HG03521 (cell line): ENCODE data around the gene ADAMTS18.
"Not testable (repeated sequence)": the region's sequence is repeated elsewhere in the genome, so short reads cannot be mapped to it uniquely, and the experiment has no call there.

Experiments
- ATAC-seq: cut with Tn5 transposase; IDR thresholded peaks from one replicate; pipeline ENCODE4 v1.9.1; 2021; ENCODE audit warnings: mild to moderate bottlenecking, moderate library complexity; ENCODE audit not compliant: unreplicated experiment

Gene ADAMTS18, protein sequence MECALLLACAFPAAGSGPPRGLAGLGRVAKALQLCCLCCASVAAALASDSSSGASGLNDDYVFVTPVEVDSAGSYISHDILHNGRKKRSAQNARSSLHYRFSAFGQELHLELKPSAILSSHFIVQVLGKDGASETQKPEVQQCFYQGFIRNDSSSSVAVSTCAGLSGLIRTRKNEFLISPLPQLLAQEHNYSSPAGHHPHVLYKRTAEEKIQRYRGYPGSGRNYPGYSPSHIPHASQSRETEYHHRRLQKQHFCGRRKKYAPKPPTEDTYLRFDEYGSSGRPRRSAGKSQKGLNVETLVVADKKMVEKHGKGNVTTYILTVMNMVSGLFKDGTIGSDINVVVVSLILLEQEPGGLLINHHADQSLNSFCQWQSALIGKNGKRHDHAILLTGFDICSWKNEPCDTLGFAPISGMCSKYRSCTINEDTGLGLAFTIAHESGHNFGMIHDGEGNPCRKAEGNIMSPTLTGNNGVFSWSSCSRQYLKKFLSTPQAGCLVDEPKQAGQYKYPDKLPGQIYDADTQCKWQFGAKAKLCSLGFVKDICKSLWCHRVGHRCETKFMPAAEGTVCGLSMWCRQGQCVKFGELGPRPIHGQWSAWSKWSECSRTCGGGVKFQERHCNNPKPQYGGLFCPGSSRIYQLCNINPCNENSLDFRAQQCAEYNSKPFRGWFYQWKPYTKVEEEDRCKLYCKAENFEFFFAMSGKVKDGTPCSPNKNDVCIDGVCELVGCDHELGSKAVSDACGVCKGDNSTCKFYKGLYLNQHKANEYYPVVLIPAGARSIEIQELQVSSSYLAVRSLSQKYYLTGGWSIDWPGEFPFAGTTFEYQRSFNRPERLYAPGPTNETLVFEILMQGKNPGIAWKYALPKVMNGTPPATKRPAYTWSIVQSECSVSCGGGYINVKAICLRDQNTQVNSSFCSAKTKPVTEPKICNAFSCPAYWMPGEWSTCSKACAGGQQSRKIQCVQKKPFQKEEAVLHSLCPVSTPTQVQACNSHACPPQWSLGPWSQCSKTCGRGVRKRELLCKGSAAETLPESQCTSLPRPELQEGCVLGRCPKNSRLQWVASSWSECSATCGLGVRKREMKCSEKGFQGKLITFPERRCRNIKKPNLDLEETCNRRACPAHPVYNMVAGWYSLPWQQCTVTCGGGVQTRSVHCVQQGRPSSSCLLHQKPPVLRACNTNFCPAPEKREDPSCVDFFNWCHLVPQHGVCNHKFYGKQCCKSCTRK (N-terminal part only)

DNA sequence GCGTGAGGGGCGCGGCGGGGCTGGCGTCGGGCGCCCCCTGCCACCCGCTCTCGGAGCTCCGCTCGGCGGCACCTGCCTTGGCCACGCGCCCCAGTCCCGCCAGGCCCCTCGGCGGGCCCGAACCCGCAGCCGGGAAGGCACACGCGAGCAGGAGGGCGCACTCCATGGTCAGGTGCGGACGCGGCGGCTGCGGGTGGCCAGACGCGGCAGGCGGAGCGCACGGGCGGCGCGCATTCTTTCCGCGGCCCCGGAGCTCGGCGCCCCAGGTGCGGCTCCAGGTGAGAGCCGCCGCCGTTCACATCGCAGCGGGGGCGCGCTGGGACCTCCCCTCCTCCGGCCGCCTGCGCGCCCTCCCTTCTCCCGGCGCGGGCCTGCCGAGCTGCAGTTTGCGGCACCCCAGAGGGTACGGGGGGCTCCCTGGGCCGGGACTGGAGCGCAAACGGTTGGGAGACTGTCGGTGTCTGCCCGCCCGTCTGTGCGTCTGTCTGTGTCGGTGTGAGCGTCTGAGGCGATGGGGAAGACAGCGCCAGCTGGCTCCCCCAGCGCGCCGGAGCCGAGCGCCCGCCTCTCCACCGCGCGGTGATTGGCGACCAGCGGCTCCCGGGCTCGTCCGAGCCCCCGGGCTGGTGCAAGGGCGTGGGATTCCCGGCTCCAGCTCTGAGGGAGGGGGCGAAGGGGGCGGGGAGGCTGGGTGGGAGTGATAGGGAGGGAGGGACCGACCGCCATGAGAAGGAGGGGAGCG is at the start of gene ADAMTS18:
Gene ADAMTS18 (minus strand): TSS at position 505 of the 742 bp plus-strand sequence. CDS start 339 bp downstream, at position 166.
- ATAC-seq, result no peak

DNA sequence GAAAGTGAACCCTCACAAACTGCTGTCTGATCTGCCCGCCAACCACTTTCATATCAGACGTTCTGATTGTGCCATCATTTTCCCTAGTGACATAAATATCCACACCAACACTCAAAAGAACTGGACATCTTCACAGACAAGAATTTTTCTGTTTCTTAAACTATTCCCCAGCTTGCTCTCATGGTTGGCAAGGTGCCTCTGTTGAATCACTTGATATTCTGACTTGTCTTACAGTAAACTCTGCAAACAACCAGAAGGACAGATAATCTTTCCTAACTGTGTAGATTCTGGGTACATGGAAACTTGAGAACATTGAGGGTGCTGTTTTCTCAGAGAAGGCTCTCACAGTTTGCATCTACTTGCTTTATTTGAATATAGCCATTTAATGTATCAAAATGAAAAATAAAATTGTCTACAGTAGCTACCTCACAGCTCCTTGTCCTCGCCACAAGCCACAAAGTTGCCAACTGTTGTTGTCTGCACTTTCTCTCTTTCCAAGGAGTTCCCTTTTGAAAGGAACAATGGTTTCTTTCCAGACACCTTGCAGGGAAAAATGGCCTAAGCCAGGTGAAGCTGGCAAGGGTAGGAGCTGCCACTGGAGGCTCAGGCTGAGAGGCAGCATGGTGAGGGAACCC is 46.0 kb upstream of the ADAMTS18 start:
- no peak for ATAC-seq

DNA sequence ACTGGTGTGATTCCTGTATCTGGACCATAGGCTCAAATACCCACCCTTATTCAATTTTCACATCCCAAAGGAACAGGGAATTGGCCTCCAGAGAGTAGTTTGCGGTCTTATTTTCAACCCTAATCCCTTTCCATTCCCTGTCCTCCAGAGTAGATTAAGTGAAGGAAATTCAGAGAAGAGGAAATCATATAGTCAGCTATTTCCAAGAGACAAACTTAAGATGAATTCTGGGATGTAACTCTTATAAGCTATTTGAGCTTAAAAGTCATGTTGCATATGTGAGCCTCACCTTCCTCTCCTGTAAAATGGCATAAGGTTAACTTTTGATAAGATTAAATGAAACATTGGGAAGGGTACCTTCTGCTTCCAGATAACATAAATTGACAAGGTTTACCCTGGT is 37.4 kb upstream of the ADAMTS18 start:
- no peak for ATAC-seq

DNA sequence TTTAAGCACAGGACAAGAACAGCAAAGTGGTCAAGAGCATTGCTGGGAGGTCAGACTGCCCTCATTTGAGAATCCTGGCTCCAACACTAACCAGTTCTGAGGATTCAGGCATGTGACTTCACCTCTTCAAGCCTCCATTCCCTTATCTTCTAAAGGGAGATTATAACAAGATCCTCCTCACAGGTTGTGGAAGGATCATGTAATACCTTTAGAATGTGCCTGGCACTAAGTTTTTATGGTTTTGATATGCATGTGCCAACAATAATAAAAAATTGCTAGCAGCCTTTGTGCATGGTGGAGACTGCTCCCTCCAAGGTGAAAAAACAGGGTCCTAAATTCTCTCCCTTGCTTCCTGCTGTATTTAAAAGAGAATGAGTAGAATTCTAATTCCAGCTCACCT is 36.0 kb upstream of the ADAMTS18 start:
- no peak for ATAC-seq

GRCh38 chr16:77469634-77470033 is 34.8 kb upstream of the ADAMTS18 start:
- no peak for ATAC-seq

- no peak for ATAC-seq
These were observed 34.0 kb upstream of the ADAMTS18 start for GRCh38 chr16:77468831-77469230.

GRCh38 chr16:77467821-77468335 is 33.0 kb upstream of the ADAMTS18 start:
- no peak for ATAC-seq

GRCh38 chr16:77463659-77464058 is 28.8 kb upstream of the ADAMTS18 start:
- ATAC-seq, result not testable (repeated sequence)

DNA sequence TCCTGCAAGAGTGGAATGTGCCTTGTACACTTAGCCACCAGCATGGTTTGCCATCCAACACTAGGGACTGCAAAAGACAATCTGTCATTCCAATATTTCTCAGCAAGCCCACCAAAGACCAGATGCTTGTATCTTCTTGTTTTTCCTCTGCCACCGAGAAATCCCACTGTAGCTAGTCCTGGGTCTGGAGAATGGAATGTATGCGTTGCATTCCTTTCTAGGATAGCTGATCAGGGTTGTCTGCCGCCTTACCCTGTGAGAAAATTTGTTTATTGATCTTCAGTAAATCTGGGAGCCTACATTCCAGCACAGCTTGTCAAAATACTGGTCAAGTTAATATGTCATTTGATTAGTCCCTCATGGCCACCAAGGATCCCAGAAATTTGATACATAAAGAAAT is 28.1 kb upstream of the ADAMTS18 start:
- ATAC-seq, result no peak

DNA sequence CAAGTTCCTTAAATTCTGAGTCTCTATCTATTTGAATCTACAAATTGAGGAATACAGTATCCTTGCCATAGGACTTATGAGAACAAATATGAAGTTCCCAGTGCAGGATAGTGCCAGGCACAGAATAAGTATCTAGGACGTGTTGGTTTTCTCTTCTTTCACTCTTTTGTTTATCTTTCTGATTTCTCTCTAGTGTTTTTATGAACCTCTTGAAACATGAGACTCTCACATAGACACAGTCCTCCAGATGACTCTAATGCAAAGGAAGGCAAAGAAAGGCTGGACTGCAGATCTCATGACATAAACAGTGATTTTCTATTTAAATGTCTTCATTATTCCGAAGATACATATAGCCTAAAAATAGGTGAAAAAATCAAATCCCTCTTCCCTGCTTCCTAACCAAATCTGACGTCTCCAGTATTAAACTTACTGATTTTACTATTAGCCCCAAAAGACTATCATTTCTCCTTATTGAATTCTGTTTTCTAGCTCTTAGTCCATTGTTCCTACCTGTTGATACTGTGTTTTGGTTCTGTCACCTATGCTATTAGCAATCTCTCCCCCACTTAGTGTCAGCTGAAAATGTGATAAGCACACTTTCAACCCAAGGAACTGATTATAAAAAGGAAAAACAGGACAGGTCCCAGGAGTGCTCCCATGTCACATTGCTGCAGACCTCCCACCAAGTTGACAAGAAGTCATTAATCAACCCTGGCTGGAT is 24.9 kb upstream of the ADAMTS18 start:
- ATAC-seq, result no peak

DNA sequence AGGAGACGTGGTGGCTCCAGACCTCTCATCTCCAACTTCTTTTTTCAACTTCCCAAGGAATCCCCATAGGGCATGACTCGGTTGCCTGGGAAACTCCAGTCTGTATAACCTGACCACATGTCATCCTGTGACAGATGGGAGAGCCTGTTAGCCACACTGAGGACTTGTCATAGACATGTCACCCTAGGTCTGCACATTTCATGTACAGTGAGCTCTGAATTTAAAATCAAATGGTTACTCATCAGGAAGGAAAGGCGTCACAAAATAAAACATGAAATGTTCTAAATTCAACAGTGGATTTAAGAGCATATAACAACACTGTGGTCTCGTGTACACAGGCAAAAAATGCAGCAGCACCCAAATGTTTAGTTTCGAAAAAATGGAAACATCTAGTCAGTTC is 22.2 kb upstream of the ADAMTS18 start:
- ATAC-seq, result no peak

DNA sequence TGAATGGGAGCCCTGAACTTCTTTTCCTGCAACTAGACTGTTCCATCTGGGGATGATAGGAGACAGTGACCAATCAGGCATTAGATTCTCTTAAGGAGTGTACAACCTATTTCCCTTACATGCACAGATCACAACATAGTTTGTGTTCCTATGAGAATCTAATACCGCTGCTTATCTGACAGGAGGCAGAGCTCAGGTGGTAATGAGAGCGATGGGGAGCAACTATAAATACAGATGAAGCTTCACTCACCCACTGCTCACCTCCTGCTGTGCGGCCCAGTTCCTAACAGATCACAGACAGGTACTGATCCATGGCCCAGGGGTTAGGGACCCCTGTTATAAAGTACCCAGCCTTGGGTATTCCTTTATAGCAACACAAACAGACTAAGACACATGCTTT is 17.4 kb upstream of the ADAMTS18 start:
- ATAC-seq, result no peak

DNA sequence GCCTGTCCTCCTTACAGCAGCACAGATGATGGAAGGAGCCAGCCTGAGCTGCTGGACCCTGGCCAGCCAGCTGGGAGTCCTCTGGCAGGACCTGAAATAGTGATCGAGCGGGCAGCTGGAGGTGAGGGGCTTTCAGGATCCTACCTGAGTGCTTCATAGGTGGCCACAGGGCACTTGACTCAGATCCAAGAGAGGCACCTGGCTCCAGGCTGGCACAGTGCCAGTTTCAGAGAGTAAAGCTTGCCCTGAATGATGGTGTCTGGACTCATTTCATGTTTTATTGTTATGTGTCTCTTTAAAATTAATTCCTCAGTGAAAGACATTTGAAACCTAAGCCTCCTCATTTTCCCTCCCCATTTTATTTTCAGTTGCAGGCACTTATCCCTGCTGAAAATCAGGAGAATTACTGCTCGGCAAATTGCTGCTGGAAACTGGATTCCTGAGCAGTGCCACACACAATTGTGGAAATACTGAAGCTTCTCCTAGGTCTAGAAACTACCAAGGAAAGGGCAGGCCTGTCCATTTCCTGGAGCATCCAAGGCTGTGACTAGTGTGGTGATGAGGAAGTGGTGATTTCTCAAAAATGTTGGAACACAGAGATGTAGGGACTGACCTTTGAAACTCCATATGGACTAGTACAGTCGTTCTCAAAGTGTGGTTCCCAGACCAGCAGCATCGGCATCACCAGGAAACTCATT is 16.1 kb upstream of the ADAMTS18 start:
- no peak for ATAC-seq

GRCh38 chr16:77449208-77449607 is 14.4 kb upstream of the ADAMTS18 start:
- no peak for ATAC-seq

DNA sequence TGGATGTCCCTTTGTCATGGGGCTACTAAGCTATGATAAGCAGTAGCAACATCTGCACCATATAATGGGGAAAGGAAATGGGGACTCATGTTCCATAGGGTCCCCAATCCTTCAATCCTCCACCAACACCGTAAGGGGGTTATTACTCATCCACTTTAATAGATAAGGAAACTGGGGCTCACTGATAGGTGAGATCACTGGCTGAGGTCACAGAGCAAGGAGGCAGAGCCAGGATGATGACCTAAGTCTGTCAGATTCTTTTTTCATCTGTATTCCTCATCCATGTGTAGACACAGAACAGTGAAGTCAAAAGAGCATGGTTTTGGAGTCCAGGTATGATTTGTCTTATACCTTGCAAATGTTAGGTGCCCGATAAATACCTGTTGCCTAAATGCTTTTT is 10.5 kb upstream of the ADAMTS18 start:
- no peak for ATAC-seq

GRCh38 chr16:77444147-77444460 is 9.3 kb upstream of the ADAMTS18 start:
- no peak for ATAC-seq

- ATAC-seq, result no peak
These were observed 8.7 kb upstream of the ADAMTS18 start for GRCh38 chr16:77443357-77444146.

DNA sequence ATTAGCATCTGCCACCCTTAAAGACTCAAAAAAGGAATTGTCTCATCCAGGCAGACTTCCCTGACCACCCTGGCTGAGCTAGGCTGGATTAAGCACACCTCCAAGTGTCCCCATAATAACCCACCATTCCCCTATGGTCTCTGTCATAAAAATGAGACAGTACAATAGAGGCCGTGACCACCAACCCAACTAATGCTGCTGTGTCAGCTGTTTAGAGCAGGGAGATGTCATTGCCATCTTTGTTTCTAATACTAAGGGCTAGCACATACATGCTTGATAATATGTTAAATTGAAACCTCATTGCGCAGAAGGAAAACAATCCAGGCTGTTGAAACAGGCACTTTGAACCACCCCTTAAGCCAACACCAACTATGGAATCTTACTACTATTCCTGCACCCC is 7.2 kb upstream of the ADAMTS18 start:
- no peak for ATAC-seq
